Neural cell (in vitro differentiated cells): ENCODE measurements around the gene SLC6A7.

ENCODE experiments used
- CTCF ChIP-seq: fragments of 450-650 bp; IDR thresholded peaks from 2 replicates; pipeline ENCODE4 v1.5.1; 2014; ENCODE audit warnings: antibody characterized with exemption, mild to moderate bottlenecking, moderate library complexity; ENCODE audit not compliant: poor library complexity, severe bottlenecking
- EP300 ChIP-seq: fragments of 450-650 bp; conservative IDR thresholded peaks from 2 replicates; pipeline ENCODE4 v1.6.1; 2014; ENCODE audit warnings: antibody characterized with exemption, mild to moderate bottlenecking, moderate library complexity; ENCODE audit not compliant: poor library complexity, severe bottlenecking
- EZH2 ChIP-seq: fragments of 200-600, 300-800 bp; shearing (Covaris generic), sonication (generic); IDR thresholded peaks from 2 replicates; pipeline ENCODE4 v1.6.1; 2014; ENCODE audit warnings: antibody characterized with exemption, low read length, borderline replicate concordance, mild to moderate bottlenecking; ENCODE audit not compliant: insufficient read depth, poor library complexity, severe bottlenecking
- MXI1 ChIP-seq: fragments of 450-650 bp; conservative IDR thresholded peaks from 2 replicates; pipeline ENCODE4 v1.6.1; 2014; ENCODE audit warnings: antibody characterized with exemption, mild to moderate bottlenecking; ENCODE audit not compliant: poor library complexity, severe bottlenecking
- POLR2AphosphoS5 ChIP-seq: IDR thresholded peaks from 2 replicates; pipeline ENCODE4 v1.6.1; 2012
- RAD21 ChIP-seq: fragments of 450-650 bp; conservative IDR thresholded peaks from 2 replicates; pipeline ENCODE4 v1.6.1; 2014; ENCODE audit warnings: antibody characterized with exemption, mild to moderate bottlenecking, moderate library complexity
- SMC3 ChIP-seq: fragments of 450-650 bp; conservative IDR thresholded peaks from 2 replicates; pipeline ENCODE4 v1.6.1; 2014; ENCODE audit warnings: antibody characterized with exemption, mild to moderate bottlenecking, moderate library complexity; ENCODE audit not compliant: poor library complexity
- TAF1 ChIP-seq: IDR thresholded peaks from 2 replicates; pipeline ENCODE4 v1.6.1; 2012; ENCODE audit warnings: low read depth

- TF ChIP-seq CTCF (no peak), SMC3 (no peak), MXI1 (no peak), EP300 (no peak), TAF1 (no peak), RAD21 (no peak), EZH2 (no peak), POLR2AphosphoS5 (no peak)
Measured at GRCh38 chr5:150178262-150178661, 11.6 kb upstream of the SLC6A7 start.
